Upper lobe of left lung (tissue), 4 donors: ENCODE measurements around the gene ADCY9.
"Not testable (repeated sequence)": the region's sequence is repeated elsewhere in the genome, so short reads cannot be mapped to it uniquely, and the experiment has no call there.

Experiments
- POLR2A ChIP-seq, 4 donors: fragments of 450-650 bp; IDR thresholded peaks; one replicate each; pipeline ENCODE4 v1.5.1; 2016 to 2017; ENCODE audit warnings: antibody characterized with exemption in 4 of 4, mild to moderate bottlenecking in 2 of 4
- POLR2AphosphoS5 ChIP-seq, 2 donors: sonication (generic); formaldehyde crosslinking; IDR thresholded peaks; one replicate each; pipeline ENCODE4 v1.5.1; 2017; ENCODE audit warnings: antibody characterized with exemption in 2 of 2
- TF ChIP-seq, protein P1 (sequence below), 6 experiments: fragments of 450-650 bp in 4 of 6; fragments of 200-600 bp in 2 of 6; sonication (generic) in 2 of 6; IDR thresholded peaks; one replicate each; pipeline ENCODE4 v1.5.1; 2016 to 2019; ENCODE audit warnings: antibody characterized with exemption in 6 of 6

- not testable (repeated sequence) for TF ChIP-seq POLR2AphosphoS5, POLR2A (IDR thresholded peaks at IDR 0.05)
- TF ChIP-seq, protein P1, sequence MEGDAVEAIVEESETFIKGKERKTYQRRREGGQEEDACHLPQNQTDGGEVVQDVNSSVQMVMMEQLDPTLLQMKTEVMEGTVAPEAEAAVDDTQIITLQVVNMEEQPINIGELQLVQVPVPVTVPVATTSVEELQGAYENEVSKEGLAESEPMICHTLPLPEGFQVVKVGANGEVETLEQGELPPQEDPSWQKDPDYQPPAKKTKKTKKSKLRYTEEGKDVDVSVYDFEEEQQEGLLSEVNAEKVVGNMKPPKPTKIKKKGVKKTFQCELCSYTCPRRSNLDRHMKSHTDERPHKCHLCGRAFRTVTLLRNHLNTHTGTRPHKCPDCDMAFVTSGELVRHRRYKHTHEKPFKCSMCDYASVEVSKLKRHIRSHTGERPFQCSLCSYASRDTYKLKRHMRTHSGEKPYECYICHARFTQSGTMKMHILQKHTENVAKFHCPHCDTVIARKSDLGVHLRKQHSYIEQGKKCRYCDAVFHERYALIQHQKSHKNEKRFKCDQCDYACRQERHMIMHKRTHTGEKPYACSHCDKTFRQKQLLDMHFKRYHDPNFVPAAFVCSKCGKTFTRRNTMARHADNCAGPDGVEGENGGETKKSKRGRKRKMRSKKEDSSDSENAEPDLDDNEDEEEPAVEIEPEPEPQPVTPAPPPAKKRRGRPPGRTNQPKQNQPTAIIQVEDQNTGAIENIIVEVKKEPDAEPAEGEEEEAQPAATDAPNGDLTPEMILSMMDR (IDR thresholded peaks at IDR 0.05) = not testable (repeated sequence)
These were observed 43.1 kb downstream of the ADCY9 start for GRCh38 chr16:4073150-4073549.
